ENCODE data around the gene MVB12B.

DNA sequence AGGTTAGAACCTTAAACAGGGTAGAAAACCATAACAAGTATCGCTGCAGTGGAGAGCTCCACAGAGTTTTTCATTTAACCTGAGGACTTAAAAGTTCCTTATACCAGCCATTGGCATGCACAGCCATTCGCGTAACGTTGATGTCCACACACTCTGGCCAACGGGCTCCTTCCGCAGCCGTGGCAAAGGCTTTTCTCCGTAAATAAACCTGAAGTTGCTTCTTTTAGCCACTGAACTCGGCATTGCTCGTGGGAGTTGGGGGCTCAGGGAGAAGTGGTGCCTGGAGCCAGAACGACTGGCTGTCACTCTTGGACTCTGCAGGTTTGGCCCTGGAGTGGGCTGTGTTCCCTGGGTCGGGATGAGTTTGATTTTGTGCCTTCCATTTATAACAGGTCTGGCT is 161.2 kb downstream of the MVB12B start:
- TF ChIP-seq, protein P1, sequence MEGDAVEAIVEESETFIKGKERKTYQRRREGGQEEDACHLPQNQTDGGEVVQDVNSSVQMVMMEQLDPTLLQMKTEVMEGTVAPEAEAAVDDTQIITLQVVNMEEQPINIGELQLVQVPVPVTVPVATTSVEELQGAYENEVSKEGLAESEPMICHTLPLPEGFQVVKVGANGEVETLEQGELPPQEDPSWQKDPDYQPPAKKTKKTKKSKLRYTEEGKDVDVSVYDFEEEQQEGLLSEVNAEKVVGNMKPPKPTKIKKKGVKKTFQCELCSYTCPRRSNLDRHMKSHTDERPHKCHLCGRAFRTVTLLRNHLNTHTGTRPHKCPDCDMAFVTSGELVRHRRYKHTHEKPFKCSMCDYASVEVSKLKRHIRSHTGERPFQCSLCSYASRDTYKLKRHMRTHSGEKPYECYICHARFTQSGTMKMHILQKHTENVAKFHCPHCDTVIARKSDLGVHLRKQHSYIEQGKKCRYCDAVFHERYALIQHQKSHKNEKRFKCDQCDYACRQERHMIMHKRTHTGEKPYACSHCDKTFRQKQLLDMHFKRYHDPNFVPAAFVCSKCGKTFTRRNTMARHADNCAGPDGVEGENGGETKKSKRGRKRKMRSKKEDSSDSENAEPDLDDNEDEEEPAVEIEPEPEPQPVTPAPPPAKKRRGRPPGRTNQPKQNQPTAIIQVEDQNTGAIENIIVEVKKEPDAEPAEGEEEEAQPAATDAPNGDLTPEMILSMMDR (IDR thresholded peaks at IDR 0.05): no peak
- TF ChIP-seq EP300 (IDR thresholded peaks at IDR 0.05): no peak
